ENCODE measurements around the gene NSF.
"Not testable (repeated sequence)": the region's sequence is repeated elsewhere in the genome, so short reads cannot be mapped to it uniquely, and the experiment has no call there.

NSF gene

DNA sequence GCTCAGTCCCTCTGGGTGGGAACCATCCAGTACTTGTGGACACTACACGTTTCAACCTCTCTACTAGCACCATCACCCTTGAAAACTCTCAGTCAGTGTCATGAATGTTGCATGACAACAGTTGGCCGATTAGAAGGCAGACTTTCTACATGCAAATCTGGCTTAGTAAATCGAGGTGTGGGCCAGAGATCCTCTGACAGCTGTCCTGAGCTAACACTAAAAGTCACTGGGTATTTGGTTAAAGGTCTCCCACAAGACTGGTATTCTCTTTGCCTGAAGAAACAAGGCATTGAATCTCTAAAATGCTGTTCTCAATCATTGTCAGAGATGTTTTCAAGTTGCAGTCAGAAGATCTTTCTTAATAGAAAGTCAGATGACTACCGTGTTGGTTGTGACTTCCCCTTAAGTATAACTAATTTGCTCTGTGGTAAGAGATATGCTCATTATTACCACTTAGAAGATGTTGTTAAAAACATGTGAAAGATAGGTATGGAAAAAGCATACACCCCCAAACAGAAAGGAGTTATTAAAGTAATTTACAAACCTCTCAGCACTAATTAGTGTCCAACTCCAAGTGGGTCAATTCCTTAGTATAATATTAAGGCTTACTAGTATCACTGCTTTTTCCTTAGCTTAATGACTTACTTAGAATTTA lies 165.7 kb downstream of the NSF start:
- no peak overlapping the region for H3K4me3 ChIP-seq (ENCODE audit: low read depth, low read length)
- TF ChIP-seq CTCF (IDR thresholded peaks at IDR 0.05; ENCODE audit: low read depth, low read length): no peak

DNA sequence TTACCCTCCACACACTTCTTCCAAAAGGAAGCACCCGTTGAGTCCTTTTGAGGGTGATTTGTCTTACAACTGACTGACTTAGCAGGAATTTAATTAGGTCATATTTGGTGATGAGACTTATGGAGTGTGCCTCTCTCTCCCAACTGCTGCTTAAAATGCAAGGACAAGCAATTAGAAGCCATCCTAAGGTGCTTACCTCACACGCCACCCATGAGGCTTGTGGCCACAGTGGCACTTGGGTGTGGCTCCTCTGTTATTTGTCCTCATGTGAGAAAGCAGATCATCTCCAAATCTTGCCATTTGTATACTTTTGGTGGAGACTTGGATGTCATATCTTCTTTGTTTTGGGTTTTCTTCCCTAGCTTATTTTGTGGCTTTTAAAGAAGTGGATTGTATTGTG lies 166.4 kb downstream of the NSF start:
- no peak overlapping the region for H3K4me3 ChIP-seq (ENCODE audit: low read depth, low read length)
- TF ChIP-seq CTCF (IDR thresholded peaks at IDR 0.05; ENCODE audit: low read depth, low read length): no peak

DNA sequence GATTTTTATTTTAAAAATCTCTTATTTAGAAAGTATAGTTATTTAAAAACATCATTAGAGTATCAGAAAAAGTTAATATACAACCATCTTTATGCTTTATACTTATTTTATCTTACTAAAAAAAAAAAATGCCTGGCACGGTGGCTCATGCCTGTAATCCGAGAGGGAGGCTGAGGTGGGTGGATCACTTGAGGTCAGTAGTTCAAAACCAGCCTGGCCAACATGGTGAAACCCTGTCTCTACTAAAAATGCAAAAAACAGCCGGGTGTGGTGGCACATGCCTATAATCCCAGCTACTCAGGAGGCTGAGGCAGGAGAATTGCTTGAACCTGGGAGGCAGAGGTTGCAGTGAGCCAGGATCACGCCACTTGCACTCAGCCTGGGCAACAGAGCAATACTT lies 167.1 kb downstream of the NSF start:
- not testable (repeated sequence) for H3K4me3 ChIP-seq (ENCODE audit: low read depth, low read length)

GRCh38 chr17:46758614-46759013 lies 168.1 kb downstream of the NSF start:
- TF ChIP-seq CTCF (IDR thresholded peaks at IDR 0.05; ENCODE audit: low read depth, low read length): no peak
- no peak overlapping the region for H3K4me3 ChIP-seq (ENCODE audit: low read depth, low read length)

DNA sequence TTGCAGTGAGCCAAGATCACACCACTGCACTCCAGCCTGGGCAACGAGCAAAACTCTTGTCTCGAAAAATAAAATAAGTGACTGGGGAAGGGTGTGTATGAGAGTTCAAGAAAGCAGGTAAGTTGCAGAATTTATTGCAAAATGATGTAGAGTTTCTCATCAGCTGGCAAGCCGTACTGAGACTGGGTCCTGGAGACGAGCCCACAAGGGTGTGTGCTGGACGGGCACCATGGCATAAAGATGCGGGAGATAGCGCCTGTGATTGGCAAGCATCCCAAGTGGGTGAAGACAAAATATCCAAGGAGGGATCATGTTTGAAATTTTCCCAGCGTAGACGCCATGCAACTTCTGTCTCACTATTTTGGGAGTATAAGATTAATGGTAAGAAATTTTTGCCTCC lies 168.7 kb downstream of the NSF start:
- no peak overlapping the region for H3K4me3 ChIP-seq (ENCODE audit: low read depth, low read length)
- TF ChIP-seq CTCF (IDR thresholded peaks at IDR 0.05; ENCODE audit: low read depth, low read length): no peak

DNA sequence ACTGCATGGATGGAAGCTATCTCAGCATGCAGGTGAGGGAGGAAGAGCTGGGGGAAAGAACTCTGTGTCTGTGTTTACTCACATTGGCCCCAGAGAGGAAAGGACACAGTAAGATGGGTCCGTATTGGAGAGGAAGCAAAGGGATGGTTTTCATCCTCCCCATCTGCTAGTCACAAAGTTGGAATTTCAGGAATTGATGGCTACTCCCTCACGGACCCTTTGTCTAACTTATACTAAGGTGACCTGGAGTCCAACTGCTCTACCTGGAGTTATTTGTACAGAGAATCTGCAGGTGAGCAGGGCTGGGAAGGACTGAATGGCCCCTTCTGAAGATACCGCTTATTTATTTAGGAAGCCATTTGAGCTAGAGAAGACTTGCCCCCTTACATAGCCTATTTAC lies 172.9 kb downstream of the NSF start:
- H3K4me3 ChIP-seq (ENCODE audit: low read depth, low read length): no peak overlapping the region
- TF ChIP-seq CTCF (IDR thresholded peaks at IDR 0.05; ENCODE audit: low read depth, low read length): no peak

DNA sequence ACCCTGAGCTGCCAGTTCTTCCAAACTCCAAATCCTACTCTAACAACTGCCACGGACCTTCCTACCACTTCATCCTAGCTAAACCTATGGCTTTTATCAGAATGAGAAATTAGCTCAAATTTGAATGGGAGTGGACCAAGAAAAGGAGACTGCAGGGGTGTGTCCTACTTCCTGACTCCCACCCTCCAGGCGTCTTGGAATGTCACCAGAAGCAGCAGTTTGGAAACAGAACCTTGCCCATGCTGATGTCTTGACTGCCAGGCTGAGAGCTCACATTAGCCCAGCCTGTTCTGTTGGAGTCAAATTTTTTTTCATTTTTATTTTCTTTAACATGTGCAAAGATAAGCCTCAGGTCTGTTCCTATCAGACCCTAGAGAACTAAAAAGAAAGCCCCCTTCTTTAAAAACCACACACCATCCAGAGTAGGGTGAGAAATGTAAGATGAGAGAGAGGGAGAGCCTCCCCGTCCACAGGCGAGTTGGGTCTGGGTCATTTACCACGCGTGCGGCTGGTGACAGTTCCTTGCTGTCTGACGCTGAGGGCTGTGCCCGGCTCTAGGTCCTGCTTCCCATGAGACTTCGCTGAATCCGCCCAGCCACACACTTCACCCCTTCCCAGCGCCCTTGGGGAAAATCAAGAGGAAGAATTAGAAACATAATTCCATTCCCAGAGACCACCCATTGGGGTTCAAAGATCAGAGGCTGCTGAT lies 173.7 kb downstream of the NSF start:
- TF ChIP-seq CTCF (IDR thresholded peaks at IDR 0.05; ENCODE audit: low read depth, low read length): no peak
- no peak overlapping the region for H3K4me3 ChIP-seq (ENCODE audit: low read depth, low read length)

Data from WI38 (cell line).